Gastroesophageal sphincter (tissue), 3 donors: ENCODE data around the gene MEAF6.

Experiments
- CTCF ChIP-seq, 4 experiments: fragments of 200-600 bp in 2 of 4; fragments of 450-650 bp in 2 of 4; sonication (generic) in 1 of 4; IDR thresholded peaks; one replicate each; pipeline ENCODE4 v1.5.1; 2017 to 2019; ENCODE audit warnings: antibody characterized with exemption in 4 of 4, mild to moderate bottlenecking in 2 of 4, moderate library complexity in 2 of 4
- POLR2A ChIP-seq, 2 donors: fragments of 450-650 bp; IDR thresholded peaks; one replicate each; pipeline ENCODE4 v1.6.1; 2017; ENCODE audit warnings: antibody characterized with exemption in 2 of 2, mild to moderate bottlenecking in 2 of 2, moderate library complexity in 1 of 2
- POLR2AphosphoS5 ChIP-seq: sonication (generic); formaldehyde crosslinking; IDR thresholded peaks from one replicate; pipeline ENCODE4 v1.6.1; 2017; ENCODE audit warnings: antibody characterized with exemption

- no peak for TF ChIP-seq CTCF (IDR thresholded peaks at IDR 0.05)
- TF ChIP-seq POLR2A (IDR thresholded peaks at IDR 0.05) = no peak
- TF ChIP-seq POLR2AphosphoS5 = no peak
Observed at GRCh38 chr1:37560401-37561132, 46.0 kb upstream of the MEAF6 start.
